ENCODE data around the gene NSD1. TPM values are rescaled to one million over a fixed set of nuclear protein-coding genes. Genes with fewer than 3 reads are reported as not detected.

NSD1 gene
- total RNA-seq, 1 experiment from 2014 or later, result 48.9 TPM

DNA sequence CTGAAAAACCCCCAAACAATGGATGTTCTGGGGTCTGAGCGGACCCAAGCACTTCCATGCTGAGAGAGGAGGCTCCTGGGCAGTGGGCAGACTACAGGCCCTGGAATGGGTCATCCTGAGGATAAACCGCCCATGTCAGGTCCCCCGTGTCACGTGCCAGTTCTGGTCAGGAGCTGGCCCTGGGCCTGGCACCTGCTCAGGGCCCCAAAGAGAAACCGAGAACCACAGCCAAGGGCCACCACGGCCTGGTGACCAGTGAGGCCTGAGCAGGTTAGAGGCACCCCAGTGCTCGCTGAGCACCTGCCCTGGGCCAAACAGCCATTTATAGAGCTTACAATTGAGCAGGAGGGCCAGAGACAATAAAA is 202.1 kb downstream of the NSD1 start:
- CTCF ChIA-PET, result interaction anchor here (0.6 kb wide), 1 partner anchor 13 kb away, joined by 4 read pairs; no protein-coding TSS in a partner anchor
- intact Hi-C loops (cut with micrococcal nuclease), result loop anchor here (1.0 kb wide), 1 partner anchor 17 kb away; no protein-coding TSS in a partner anchor
- Histone ChIP-seq H3K9ac (ENCODE audit: low read length) (no peak overlapping the region), H3K4me2 (ENCODE audit: low read length) (no peak overlapping the region), H2AFZ (ENCODE audit: low read length) (no peak overlapping the region), H3F3A (ENCODE audit: low read length, unreplicated experiment) (no peaks in the 10 kb centered on the region), H3K4me1 (ENCODE audit: insufficient read depth, low read length) (no peaks in the 10 kb centered on the region), H4K20me1 (ENCODE audit: low read length) (0 out of 2 replicates have a peak, but pooled peaks cover 4% of the 10 kb centered on the region), H3K79me2 (ENCODE audit: low read length) (peaks cover 18% of the 10 kb centered on the region), H3K27ac (ENCODE audit: low read length) (no peak overlapping the region), H3K9me2 (replicated peaks; ENCODE audit: low read length) (no peaks in the 10 kb centered on the region), H3K9me3 (ENCODE audit: low read length) (no peaks in the 10 kb centered on the region), H3K4me3 (ENCODE audit: low read length) (no peak overlapping the region), H3K36me3 (ENCODE audit: low read depth, low read length) (peaks cover 16% of the 10 kb centered on the region; the same call in 1 of the 2 replicates), H3K27me3 (ENCODE audit: low read length) (no peaks in the 10 kb centered on the region)
- ATAC-seq (no peak), DNase-seq (no peak)
- POLR2A ChIA-PET (ENCODE audit: unreplicated experiment), result no interaction called here
- no TSS peak for BruUV-seq (replicated peaks)
- TF ChIP-seq EZH2phosphoT487 (IDR thresholded peaks at IDR 0.05; ENCODE audit: borderline replicate concordance, low read length) (no peak), EZH2 (IDR thresholded peaks at IDR 0.05; ENCODE audit: low read length, unreplicated experiment) (no peak)

- Histone ChIP-seq H3K27me3 (ENCODE audit: low read length) (no peaks in the 10 kb centered on the region), H2AFZ (ENCODE audit: low read length) (no peak overlapping the region), H3K79me2 (ENCODE audit: low read length) (peaks cover 18% of the 10 kb centered on the region), H3F3A (ENCODE audit: low read length, unreplicated experiment) (no peaks in the 10 kb centered on the region), H3K4me2 (ENCODE audit: low read length) (no peak overlapping the region), H3K9me3 (ENCODE audit: low read length) (no peaks in the 10 kb centered on the region), H3K4me1 (ENCODE audit: insufficient read depth, low read length) (no peaks in the 10 kb centered on the region), H3K4me3 (ENCODE audit: low read length) (no peak overlapping the region), H3K36me3 (ENCODE audit: low read depth, low read length) (peaks cover 16% of the 10 kb centered on the region; the same call in 1 of the 2 replicates), H3K27ac (ENCODE audit: low read length) (no peak overlapping the region), H4K20me1 (ENCODE audit: low read length) (0 out of 2 replicates have a peak, but pooled peaks cover 4% of the 10 kb centered on the region), H3K9ac (ENCODE audit: low read length) (no peak overlapping the region), H3K9me2 (replicated peaks; ENCODE audit: low read length) (no peaks in the 10 kb centered on the region)
- no TSS peak for BruUV-seq (replicated peaks)
- ChIA-PET POLR2A (ENCODE audit: unreplicated experiment) (no interaction called here), CTCF (interaction anchor here (0.6 kb wide), 1 partner anchor 12 kb away, joined by 4 read pairs; no protein-coding TSS in a partner anchor)
- peak; percentile 84 for ATAC-seq
- DNase-seq, result peak; percentile 53
- TF ChIP-seq EZH2phosphoT487 (IDR thresholded peaks at IDR 0.05; ENCODE audit: borderline replicate concordance, low read length) (no peak), EZH2 (IDR thresholded peaks at IDR 0.05; ENCODE audit: low read length, unreplicated experiment) (no peak)
- TF ChIP-seq, protein P1, sequence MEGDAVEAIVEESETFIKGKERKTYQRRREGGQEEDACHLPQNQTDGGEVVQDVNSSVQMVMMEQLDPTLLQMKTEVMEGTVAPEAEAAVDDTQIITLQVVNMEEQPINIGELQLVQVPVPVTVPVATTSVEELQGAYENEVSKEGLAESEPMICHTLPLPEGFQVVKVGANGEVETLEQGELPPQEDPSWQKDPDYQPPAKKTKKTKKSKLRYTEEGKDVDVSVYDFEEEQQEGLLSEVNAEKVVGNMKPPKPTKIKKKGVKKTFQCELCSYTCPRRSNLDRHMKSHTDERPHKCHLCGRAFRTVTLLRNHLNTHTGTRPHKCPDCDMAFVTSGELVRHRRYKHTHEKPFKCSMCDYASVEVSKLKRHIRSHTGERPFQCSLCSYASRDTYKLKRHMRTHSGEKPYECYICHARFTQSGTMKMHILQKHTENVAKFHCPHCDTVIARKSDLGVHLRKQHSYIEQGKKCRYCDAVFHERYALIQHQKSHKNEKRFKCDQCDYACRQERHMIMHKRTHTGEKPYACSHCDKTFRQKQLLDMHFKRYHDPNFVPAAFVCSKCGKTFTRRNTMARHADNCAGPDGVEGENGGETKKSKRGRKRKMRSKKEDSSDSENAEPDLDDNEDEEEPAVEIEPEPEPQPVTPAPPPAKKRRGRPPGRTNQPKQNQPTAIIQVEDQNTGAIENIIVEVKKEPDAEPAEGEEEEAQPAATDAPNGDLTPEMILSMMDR (conservative IDR thresholded peaks at IDR 0.05; ENCODE audit: low read depth, low read length), result peak; percentile 84
- intact Hi-C loops (cut with micrococcal nuclease), result loop anchor here (1.0 kb wide), 1 partner anchor 18 kb away; no protein-coding TSS in a partner anchor
Measured at GRCh38 chr5:177336112-177336511, 202.5 kb downstream of the NSD1 start.

DNA sequence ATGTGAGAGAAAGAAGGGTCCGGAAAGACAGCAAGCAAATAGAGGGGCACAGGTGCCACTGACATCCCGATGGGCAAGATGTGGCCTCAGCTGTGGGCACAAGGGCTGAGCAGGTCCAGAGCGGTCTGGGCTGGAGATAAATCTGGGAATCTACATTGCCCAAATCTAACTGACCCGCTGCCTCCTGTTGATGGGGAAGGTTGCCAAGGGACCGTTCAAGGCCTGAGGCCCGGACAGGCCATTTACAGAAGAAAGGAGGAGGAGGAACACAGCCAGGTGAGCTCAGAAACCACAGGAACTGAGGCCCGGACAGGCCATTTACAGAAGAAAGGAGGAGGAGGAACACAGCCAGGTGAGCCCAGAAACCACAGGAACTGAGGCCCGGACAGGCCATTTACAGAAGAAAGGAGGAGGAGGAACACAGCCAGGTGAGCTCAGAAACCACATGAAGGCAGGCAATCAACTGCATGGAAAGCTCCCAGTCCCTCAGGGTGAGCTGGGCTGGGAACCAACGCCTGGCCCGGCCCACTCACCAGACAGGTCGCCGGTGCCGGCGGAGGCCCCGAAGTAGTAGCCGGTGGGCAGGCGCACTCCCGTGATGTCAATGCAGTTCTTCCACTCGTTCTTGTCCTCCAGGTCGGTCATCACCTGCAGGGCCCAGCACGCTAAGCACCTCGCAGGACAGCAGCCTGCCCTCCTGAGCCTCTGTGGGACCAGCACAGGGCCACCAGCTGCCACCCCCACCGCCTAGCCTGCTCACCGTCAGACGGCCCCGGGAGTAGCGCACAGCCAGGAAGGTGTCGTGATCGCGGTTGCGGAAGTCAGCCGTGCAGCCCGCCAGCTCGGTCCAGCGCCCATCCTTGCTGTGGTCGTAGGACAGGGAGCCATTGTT is 203.3 kb downstream of the NSD1 start:
- TF ChIP-seq, protein P1 (conservative IDR thresholded peaks at IDR 0.05; ENCODE audit: low read depth, low read length), result no peak
- TF ChIP-seq EZH2phosphoT487 (IDR thresholded peaks at IDR 0.05; ENCODE audit: borderline replicate concordance, low read length) (no peak), EZH2 (IDR thresholded peaks at IDR 0.05; ENCODE audit: low read length, unreplicated experiment) (no peak)
- Histone ChIP-seq H3K9me3 (ENCODE audit: low read length) (no peaks in the 10 kb centered on the region), H3K9ac (ENCODE audit: low read length) (no peak overlapping the region), H2AFZ (ENCODE audit: low read length) (no peak overlapping the region), H3K4me1 (ENCODE audit: insufficient read depth, low read length) (no peaks in the 10 kb centered on the region), H3K36me3 (ENCODE audit: low read depth, low read length) (peaks cover 21% of the 10 kb centered on the region; the same call in 1 of the 2 replicates), H3K9me2 (replicated peaks; ENCODE audit: low read length) (no peaks in the 10 kb centered on the region), H3F3A (ENCODE audit: low read length, unreplicated experiment) (no peaks in the 10 kb centered on the region), H3K4me2 (ENCODE audit: low read length) (no peak overlapping the region), H3K79me2 (ENCODE audit: low read length) (peaks cover 25% of the 10 kb centered on the region), H3K4me3 (ENCODE audit: low read length) (no peak overlapping the region), H3K27me3 (ENCODE audit: low read length) (no peaks in the 10 kb centered on the region), H3K27ac (ENCODE audit: low read length) (no peak overlapping the region), H4K20me1 (ENCODE audit: low read length) (0 out of 2 replicates have a peak, but pooled peaks cover 4% of the 10 kb centered on the region)
- no peak for DNase-seq
- intact Hi-C loops (cut with micrococcal nuclease), result loop anchor here (1.0 kb wide), 1 partner anchor 19 kb away; no protein-coding TSS in a partner anchor
- ATAC-seq, result no peak
- ChIA-PET POLR2A (ENCODE audit: unreplicated experiment) (no interaction called here), CTCF (no interaction called here)
- no TSS peak for BruUV-seq (replicated peaks)
